Chondrocyte (in vitro differentiated cells): ENCODE data around the gene PSD2. TPM values are rescaled to one million over a fixed set of nuclear protein-coding genes. Genes with fewer than 3 reads are reported as not detected.
A peak's percentile ranks its signal among the peaks of the same experiment; 100 is the strongest.

Source experiments
- DNase-seq: peaks from one replicate; pipeline ENCODE4 v3.0.0; 2021; ENCODE audit warnings: mixed read lengths, low spot score
- H3K27ac Mint-ChIP-seq: one replicate; pipeline ENCODE4 v1.8.0; 2021; ENCODE audit warnings: mild to moderate bottlenecking, moderate library complexity, mixed read lengths; ENCODE audit not compliant: unreplicated experiment
- H3K27me3 Mint-ChIP-seq: 2 replicates; pipeline ENCODE4 v1.8.0; 2021; ENCODE audit warnings: low read depth, mixed read lengths
- H3K36me3 Mint-ChIP-seq: 2 replicates; pipeline ENCODE4 v1.8.0; 2021; ENCODE audit warnings: low read depth, mixed read lengths
- H3K4me1 Mint-ChIP-seq: 2 replicates; pipeline ENCODE4 v1.8.0; 2021; ENCODE audit warnings: low read depth, mild to moderate bottlenecking, mixed read lengths
- H3K4me3 Mint-ChIP-seq: one replicate; pipeline ENCODE4 v1.8.0; 2021; ENCODE audit warnings: mild to moderate bottlenecking, moderate library complexity, mixed read lengths; ENCODE audit not compliant: unreplicated experiment
- H3K9me3 Mint-ChIP-seq: 2 replicates; pipeline ENCODE4 v1.8.0; 2021; ENCODE audit warnings: low read depth, mixed read lengths
- total RNA-seq: library from RNA; stranded (reverse); gene quantifications from 3 replicates; pipeline ENCODE4 v1.2.1, GENCODE V29; 2021
- TF ChIP-seq, protein P1 (sequence below): fragments of 200-600 bp; sonication (generic); IDR thresholded peaks from 2 replicates; pipeline ENCODE4 v1.5.0; 2021; ENCODE audit warnings: antibody characterized with exemption, mild to moderate bottlenecking, moderate library complexity

The PSD2 gene
- total RNA-seq, 1 donor from 2014 or later = 0.47 TPM

DNA sequence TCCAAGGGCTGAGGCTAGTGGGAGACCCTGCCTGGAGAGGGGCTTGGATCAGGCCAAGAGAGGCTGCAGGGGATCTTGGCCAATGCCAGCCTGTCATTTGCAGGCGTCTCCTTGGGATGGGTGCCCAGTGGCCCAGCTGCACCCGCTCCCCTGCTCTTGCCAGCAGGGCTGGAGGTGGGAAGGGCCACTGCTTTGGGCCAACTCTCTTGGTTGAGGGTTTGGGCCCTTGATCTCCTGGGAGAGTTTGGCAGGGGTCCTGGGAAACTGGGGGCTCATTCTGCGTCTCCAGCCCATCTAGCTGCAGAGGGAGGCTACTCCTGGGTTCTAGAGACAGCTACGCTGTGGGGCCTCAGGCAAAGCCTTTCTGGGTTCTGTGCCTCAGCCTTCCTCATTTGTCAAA, 10.5 kb downstream of the PSD2 start:
- H3K27me3 Mint-ChIP-seq = peaks cover 47% of the 10 kb centered on the region
- DNase-seq = no peak
- H3K9me3 Mint-ChIP-seq = no peaks in the 10 kb centered on the region
- H3K36me3 Mint-ChIP-seq = peaks cover 3% of the 10 kb centered on the region
- TF ChIP-seq, protein P1, sequence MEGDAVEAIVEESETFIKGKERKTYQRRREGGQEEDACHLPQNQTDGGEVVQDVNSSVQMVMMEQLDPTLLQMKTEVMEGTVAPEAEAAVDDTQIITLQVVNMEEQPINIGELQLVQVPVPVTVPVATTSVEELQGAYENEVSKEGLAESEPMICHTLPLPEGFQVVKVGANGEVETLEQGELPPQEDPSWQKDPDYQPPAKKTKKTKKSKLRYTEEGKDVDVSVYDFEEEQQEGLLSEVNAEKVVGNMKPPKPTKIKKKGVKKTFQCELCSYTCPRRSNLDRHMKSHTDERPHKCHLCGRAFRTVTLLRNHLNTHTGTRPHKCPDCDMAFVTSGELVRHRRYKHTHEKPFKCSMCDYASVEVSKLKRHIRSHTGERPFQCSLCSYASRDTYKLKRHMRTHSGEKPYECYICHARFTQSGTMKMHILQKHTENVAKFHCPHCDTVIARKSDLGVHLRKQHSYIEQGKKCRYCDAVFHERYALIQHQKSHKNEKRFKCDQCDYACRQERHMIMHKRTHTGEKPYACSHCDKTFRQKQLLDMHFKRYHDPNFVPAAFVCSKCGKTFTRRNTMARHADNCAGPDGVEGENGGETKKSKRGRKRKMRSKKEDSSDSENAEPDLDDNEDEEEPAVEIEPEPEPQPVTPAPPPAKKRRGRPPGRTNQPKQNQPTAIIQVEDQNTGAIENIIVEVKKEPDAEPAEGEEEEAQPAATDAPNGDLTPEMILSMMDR = no peak
- H3K27ac Mint-ChIP-seq = no peak overlapping the region
- H3K4me1 Mint-ChIP-seq = no peaks in the 10 kb centered on the region
- no peak overlapping the region for H3K4me3 Mint-ChIP-seq

DNA sequence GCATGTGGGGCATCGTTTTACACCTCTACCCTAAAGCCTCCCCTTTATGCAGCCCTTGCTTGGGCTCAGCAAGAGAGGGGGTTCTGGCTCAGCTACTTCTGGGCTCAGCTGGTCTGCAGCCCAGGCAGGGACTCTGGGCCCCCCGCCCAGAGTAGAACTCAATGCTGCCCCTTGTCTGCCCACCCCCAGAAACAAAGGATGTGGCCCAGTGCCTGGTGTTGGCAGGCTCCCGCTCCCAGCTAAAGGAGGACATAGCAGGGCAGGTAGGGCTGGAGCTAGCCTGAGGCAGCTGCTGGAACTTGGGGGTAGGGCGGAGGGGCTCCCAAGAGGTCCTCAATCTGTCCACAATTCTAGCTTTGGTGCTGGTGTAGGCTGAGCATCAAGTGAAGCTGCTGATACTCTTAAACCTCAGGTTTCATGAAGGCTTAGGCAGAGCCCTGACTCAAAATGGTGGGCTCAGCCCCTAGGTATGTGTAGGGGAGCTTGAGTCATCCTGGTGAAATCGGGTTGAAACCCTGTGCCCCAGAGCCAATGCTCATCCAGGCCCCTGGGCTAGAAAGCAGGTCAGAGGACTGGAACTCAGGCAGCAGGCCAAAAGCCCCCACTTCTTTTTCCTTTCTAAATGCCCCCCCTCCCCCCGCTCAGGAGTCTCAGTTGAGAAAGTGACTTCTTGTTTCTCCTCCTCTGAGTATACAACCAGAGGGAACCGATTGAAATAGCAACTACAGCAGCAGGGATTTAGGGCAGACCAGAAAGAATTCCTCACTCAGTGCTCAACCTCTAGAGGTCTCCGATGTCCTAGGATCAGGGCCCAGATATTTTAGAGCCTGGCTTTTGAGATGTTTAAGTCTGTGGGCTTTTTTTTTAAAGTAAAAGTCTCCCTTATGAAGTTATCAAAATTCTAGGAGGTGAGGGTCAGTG, 11.4 kb downstream of the PSD2 start:
- peaks cover 5% of the 10 kb centered on the region for H3K36me3 Mint-ChIP-seq
- peaks cover 45% of the 10 kb centered on the region for H3K27me3 Mint-ChIP-seq
- no peaks in the 10 kb centered on the region for H3K4me1 Mint-ChIP-seq
- peak; percentile 66 for DNase-seq
- no peak overlapping the region for H3K4me3 Mint-ChIP-seq
- H3K27ac Mint-ChIP-seq = no peak overlapping the region
- TF ChIP-seq, protein P1 = no peak
- H3K9me3 Mint-ChIP-seq = no peaks in the 10 kb centered on the region

DNA sequence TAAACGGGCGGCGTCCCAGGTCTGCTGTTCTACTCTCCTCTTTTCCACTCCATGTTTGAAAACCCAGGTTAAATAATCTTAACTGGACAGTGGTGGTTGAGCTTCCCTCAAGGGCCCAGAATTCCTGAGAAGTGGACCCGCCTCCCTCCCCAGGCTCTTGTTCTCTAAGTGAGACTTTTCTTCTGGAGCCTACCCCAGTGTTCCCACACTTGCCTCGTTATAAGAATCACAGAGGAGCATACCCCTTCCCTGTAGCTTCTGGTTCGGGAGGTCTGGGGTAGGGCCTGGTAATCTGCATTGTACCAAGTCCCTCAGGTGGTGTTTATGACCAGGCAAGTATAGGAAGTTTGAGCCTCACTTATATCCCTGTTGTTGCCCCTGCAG, 12.0 kb downstream of the PSD2 start:
- peak; percentile 17 for DNase-seq
- peaks cover 3% of the 10 kb centered on the region for H3K36me3 Mint-ChIP-seq
- TF ChIP-seq, protein P1 = no peak
- H3K27ac Mint-ChIP-seq = no peak overlapping the region
- H3K4me3 Mint-ChIP-seq = no peak overlapping the region
- no peaks in the 10 kb centered on the region for H3K4me1 Mint-ChIP-seq
- H3K9me3 Mint-ChIP-seq = no peaks in the 10 kb centered on the region
- peaks cover 45% of the 10 kb centered on the region for H3K27me3 Mint-ChIP-seq

DNA sequence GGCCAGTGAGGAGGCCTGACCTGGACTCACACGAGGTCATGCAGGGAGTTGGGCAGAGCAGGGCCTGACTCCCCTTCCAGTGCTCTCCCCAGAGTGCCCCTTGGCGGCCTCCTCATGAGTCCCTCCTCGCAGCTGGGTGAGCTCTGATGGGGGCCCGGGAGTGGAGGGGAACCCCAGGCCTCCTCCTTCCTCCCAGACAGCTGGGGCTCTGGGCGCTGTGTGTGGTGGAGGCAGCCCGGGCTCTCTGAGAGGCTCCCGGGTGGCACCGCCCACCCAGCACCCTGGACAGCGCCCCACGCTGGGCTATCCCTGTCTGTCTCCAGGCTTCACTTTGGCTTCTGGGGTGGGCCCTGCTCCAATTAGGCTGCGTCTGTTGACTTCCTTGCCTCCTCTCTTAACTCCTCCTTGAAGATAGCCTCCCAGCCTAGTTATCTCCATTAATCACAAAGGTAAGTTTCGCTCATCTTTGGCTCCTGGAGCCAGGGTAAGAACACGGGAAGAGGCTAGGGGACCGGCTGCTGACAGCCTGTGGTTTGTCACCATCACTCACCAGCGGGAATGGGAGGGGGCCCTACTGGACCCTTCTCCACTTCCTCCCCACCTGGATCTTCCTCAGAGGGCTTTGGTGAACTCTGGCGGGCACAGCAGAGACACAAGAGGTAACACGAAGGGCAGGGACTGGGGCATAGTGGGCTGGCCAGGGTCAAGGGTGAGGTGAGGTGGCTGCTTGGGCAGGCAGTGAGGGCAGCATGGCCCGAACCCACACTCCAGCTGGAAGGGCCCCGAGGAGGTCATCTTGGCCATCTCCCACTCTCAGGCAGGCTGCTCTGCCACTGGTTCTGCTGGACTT, 13.1 kb downstream of the PSD2 start:
- TF ChIP-seq, protein P1 = no peak
- no peaks in the 10 kb centered on the region for H3K4me1 Mint-ChIP-seq
- H3K9me3 Mint-ChIP-seq = no peaks in the 10 kb centered on the region
- H3K36me3 Mint-ChIP-seq = peaks cover 3% of the 10 kb centered on the region
- H3K27me3 Mint-ChIP-seq = peaks cover 42% of the 10 kb centered on the region
- no peak overlapping the region for H3K27ac Mint-ChIP-seq
- peak; percentile 85 for DNase-seq
- no peak overlapping the region for H3K4me3 Mint-ChIP-seq

DNA sequence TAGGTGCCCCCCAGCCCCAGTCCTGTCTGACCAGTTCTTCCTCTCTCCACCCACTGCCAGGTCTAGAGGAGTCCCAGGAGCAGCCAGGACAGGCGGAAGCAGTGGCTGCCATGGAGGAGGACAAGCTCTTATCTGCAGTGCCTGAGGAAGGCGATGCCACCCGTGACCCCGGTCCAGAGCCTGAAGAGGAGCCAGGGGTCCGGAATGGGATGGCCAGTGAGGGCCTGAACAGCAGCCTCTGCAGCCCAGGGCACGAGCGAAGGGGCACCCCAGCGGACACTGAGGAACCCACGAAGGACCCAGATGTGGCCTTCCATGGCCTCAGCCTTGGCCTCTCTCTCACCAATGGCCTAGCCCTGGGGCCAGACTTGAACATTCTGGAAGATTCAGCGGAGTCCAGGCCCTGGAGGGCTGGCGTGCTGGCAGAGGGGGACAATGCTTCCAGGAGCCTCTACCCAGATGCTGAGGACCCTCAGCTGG, 13.8 kb downstream of the PSD2 start:
- Mint-ChIP-seq H3K36me3 (peaks cover 2% of the 10 kb centered on the region), H3K9me3 (no peaks in the 10 kb centered on the region), H3K27me3 (peaks cover 38% of the 10 kb centered on the region), H3K27ac (no peak overlapping the region), H3K4me3 (no peak overlapping the region), H3K4me1 (no peaks in the 10 kb centered on the region)
- DNase-seq = peak; percentile 78
- TF ChIP-seq, protein P1 = no peak
